ENCODE results near the gene P2RY6.

GRCh38 chr11:73322382-73323306 is 50.5 kb downstream of the P2RY6 start:
- TF ChIP-seq ELK1 (IDR thresholded peaks at IDR 0.05; ENCODE audit: low read depth, low read length) (no peak), POLR2A (IDR thresholded peaks at IDR 0.05; ENCODE audit: low read length) (no peak), HMGXB4 (CRISPR knock-in tag; IDR thresholded peaks at IDR 0.05; ENCODE audit: borderline replicate concordance) (no peak), RNF2 (IDR thresholded peaks at IDR 0.05; ENCODE audit: borderline replicate concordance, low read depth) (no peak), CTCF (IDR thresholded peaks at IDR 0.05) (no peak), MYC (IDR thresholded peaks at IDR 0.05; ENCODE audit: borderline replicate concordance, low read length) (no peak), POLR2AphosphoS2 (conservative IDR thresholded peaks at IDR 0.05; ENCODE audit: low read length) (no peak)
- TF ChIP-seq, protein P1, sequence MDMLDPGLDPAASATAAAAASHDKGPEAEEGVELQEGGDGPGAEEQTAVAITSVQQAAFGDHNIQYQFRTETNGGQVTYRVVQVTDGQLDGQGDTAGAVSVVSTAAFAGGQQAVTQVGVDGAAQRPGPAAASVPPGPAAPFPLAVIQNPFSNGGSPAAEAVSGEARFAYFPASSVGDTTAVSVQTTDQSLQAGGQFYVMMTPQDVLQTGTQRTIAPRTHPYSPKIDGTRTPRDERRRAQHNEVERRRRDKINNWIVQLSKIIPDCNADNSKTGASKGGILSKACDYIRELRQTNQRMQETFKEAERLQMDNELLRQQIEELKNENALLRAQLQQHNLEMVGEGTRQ (IDR thresholded peaks at IDR 0.05): no peak
